ENCODE data around the gene STAT6. TPM values are rescaled to one million over a fixed set of nuclear protein-coding genes. Genes with fewer than 3 reads are reported as not detected.

The STAT6 gene
- total RNA-seq, 1 donor from 2014 or later = 46.2 TPM

DNA sequence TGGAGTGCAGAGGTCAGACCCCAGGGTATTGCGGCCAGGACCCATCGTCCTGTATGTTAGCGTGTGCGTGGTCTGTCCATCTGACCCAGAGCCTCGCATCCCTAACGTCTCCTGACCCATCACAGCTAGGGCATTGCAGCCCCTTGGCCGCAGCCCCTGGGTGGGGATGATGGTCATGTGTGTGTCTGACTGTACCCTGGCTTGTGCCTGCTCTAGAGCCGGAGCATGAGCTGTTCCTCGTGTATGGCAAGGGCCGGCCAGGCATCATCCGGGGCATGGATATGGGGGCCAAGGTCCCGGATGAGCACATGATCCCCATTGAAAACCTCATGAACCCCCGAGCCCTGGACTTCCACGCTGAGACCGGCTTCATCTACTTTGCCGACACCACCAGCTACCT, 47.0 kb upstream of the STAT6 start:
- intact Hi-C loops (cut with micrococcal nuclease) = no loop called here
- no peak for DNase-seq
- TF ChIP-seq, protein P1, sequence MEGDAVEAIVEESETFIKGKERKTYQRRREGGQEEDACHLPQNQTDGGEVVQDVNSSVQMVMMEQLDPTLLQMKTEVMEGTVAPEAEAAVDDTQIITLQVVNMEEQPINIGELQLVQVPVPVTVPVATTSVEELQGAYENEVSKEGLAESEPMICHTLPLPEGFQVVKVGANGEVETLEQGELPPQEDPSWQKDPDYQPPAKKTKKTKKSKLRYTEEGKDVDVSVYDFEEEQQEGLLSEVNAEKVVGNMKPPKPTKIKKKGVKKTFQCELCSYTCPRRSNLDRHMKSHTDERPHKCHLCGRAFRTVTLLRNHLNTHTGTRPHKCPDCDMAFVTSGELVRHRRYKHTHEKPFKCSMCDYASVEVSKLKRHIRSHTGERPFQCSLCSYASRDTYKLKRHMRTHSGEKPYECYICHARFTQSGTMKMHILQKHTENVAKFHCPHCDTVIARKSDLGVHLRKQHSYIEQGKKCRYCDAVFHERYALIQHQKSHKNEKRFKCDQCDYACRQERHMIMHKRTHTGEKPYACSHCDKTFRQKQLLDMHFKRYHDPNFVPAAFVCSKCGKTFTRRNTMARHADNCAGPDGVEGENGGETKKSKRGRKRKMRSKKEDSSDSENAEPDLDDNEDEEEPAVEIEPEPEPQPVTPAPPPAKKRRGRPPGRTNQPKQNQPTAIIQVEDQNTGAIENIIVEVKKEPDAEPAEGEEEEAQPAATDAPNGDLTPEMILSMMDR (IDR thresholded peaks at IDR 0.05; ENCODE audit: borderline replicate concordance) = no peak
- H3K4me3 ChIP-seq = no peak overlapping the region
- no peaks in the 10 kb centered on the region for H3K27me3 ChIP-seq (ENCODE audit: low read depth)
- H3K9me3 ChIP-seq (replicated peaks) = no peaks in the 10 kb centered on the region
- peaks cover 96% of the 10 kb centered on the region for H3K36me3 ChIP-seq
- peaks cover 29% of the 10 kb centered on the region for H3K4me1 ChIP-seq
- H3K27ac ChIP-seq (replicated peaks) = peak overlapping the region; percentile 30

DNA sequence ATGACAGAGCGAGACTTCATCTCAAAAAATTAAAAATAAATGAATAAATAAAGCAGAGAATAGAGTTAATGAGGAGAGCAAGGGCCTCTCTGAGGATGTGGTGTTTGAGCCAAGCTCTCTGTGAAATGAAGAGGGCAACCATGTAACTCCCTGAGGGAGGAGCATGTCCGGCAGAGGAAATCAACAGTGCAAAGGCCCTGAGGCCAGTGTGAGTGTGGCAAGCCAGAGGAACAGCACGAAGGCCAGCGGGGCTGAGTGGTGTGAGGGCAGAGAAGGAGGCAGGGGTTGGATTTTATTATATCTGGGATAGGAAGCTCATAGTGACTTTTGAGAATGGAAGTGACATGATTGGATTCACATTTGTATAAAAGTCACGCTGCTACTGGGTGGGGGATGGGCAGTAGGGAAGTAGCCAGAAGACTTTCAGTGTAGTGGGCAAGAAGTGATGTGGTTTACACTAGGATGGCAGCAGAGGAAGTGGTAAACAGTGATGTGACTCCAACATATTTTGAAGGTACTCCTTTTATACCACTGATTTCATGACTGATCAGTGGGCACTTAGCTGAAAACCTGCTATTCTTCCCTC, 46.5 kb upstream of the STAT6 start:
- H3K27ac ChIP-seq (replicated peaks) = peak overlapping the region; percentile 30
- intact Hi-C loops (cut with micrococcal nuclease) = no loop called here
- no peak overlapping the region for H3K4me3 ChIP-seq
- TF ChIP-seq, protein P1 (IDR thresholded peaks at IDR 0.05; ENCODE audit: borderline replicate concordance) = no peak
- peaks cover 35% of the 10 kb centered on the region for H3K4me1 ChIP-seq
- no peak for DNase-seq
- peaks cover 91% of the 10 kb centered on the region for H3K36me3 ChIP-seq
- no peaks in the 10 kb centered on the region for H3K9me3 ChIP-seq (replicated peaks)
- no peaks in the 10 kb centered on the region for H3K27me3 ChIP-seq (ENCODE audit: low read depth)

DNA sequence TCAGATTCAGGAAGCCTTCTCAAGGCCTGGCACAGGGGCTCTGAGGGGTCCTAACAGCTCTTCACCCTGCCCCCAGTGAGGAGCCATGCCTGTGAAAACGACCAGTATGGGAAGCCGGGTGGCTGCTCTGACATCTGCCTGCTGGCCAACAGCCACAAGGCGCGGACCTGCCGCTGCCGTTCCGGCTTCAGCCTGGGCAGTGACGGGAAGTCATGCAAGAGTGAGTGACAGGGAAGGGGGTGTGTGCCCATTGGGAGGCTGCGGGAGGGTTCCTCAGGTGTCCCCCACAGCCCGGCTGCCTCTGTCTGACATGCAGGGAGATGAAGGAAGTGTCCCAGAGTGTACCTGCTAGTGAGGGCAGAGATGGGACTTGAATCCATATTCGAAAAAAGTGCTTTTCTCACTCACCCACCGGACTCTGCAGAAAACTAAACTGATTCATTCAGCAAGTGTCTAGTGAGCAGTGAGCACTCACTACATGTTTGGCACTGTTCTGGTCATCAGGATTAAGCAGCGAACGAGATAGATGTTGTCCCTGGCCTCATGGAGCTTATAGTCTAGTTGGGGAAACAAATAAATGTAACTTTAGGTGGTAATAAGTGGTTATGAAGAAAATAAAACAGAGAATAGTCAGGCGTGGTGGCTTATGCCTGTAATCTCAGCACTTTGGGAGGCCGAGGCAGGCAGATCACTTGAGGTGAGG, 45.7 kb upstream of the STAT6 start:
- Histone ChIP-seq H3K4me1 (peaks cover 43% of the 10 kb centered on the region), H3K27me3 (ENCODE audit: low read depth) (no peaks in the 10 kb centered on the region), H3K9me3 (replicated peaks) (no peaks in the 10 kb centered on the region), H3K27ac (replicated peaks) (peak overlapping the region; percentile 33), H3K36me3 (peaks cover 83% of the 10 kb centered on the region), H3K4me3 (no peak overlapping the region)
- DNase-seq = no peak
- intact Hi-C loops (cut with micrococcal nuclease) = no loop called here
- TF ChIP-seq, protein P1 (IDR thresholded peaks at IDR 0.05; ENCODE audit: borderline replicate concordance) = no peak

DNA sequence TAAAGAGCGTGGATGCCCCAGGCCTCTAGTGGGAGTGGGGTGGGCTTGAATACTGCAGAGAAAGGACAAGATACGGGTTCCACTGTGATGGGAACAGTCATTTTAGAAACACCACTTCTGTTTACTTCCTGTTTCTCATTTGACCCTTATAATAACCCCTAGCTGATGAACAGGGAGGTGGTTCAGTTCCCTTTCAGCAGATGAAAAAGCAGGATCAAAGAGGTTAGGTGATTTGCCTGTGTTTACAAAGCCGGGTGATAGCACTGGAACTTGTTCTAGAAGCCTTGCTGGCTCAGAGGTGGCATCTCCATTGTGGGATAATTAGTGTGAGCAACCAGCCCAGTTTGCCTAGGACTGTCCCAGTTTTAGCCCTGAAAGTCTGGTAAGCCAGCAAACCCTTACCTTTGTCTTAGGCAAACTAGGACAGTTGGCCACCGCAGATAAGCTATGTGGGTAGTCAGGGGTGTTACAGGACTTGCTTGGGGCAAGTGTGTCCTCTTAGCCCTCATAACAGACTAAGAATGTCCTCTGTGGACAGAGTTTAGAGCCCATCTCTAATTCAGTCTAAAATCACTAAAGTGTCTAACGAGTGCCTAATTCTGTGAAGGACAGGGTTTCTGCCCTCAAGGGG, 43.8 kb upstream of the STAT6 start:
- DNase-seq = no peak
- TF ChIP-seq, protein P1 (IDR thresholded peaks at IDR 0.05; ENCODE audit: borderline replicate concordance) = no peak
- H3K27me3 ChIP-seq (ENCODE audit: low read depth) = no peaks in the 10 kb centered on the region
- no peaks in the 10 kb centered on the region for H3K9me3 ChIP-seq (replicated peaks)
- intact Hi-C loops (cut with micrococcal nuclease) = no loop called here
- H3K4me1 ChIP-seq = peaks cover 62% of the 10 kb centered on the region
- peaks cover 68% of the 10 kb centered on the region for H3K36me3 ChIP-seq
- H3K27ac ChIP-seq (replicated peaks) = peak overlapping the region; percentile 94
- no peak overlapping the region for H3K4me3 ChIP-seq

DNA sequence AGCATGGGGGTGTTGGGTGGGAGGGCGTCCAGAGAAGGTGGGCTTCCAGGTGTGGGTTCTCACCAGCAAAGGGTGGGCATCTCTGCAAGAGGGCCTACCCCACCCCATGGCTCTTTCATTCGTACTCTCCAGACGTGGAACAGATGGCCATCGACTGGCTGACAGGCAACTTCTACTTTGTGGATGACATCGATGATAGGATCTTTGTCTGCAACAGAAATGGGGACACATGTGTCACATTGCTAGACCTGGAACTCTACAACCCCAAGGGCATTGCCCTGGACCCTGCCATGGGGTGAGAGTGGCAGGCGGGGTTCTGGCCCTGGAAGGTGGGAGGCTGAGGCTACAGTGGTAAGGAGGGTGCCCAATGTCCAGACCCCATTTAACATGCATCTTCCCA, 42.9 kb upstream of the STAT6 start:
- H3K4me3 ChIP-seq = no peak overlapping the region
- H3K36me3 ChIP-seq = peaks cover 62% of the 10 kb centered on the region
- H3K4me1 ChIP-seq = peaks cover 69% of the 10 kb centered on the region
- intact Hi-C loops (cut with micrococcal nuclease) = no loop called here
- peak overlapping the region; percentile 94 for H3K27ac ChIP-seq (replicated peaks)
- TF ChIP-seq, protein P1 (IDR thresholded peaks at IDR 0.05; ENCODE audit: borderline replicate concordance) = no peak
- H3K27me3 ChIP-seq (ENCODE audit: low read depth) = no peaks in the 10 kb centered on the region
- DNase-seq = no peak
- H3K9me3 ChIP-seq (replicated peaks) = no peaks in the 10 kb centered on the region
